ENCODE results near the gene WDR33.

DNA sequence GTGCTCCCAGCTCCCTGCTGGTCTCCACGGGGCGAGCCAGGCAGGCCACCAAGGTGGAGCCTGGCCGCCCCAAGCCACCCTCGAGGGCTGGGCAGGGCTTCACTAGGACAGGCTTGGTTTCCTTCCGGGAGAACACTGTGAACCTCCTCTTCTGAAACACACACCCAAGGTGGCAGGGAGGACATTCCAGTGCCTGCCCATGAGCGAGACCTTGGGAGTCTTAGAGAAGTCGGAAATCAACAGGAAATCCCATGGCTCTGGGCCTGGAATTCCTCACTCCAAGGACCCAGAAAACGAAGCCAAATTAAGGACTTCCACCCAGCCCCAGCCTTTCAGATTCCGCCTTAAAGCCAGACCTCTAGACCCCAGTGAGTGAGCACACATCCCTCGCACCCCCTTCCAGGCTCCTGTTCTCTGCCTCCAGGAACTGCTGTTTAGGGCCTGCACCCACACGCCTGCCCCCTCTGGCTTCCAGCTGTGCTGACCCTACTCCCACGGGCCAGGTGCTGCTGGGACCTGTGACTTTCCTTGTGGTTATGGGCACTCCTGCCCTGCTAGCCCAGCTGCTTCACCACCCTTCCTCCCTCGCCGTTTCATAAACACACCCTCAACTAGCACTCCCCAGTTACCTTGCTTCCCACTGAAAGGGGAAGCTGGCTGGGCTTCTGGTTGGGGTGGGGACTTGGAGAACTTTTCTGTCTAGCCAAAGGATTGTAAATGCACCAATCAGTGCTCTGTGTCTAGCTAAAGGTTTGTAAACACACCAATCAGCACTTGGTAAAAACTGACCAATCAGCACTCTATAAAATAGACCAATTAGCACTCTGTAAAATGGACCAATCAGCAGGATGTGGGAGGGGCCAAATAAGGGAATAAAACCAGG is 151.3 kb downstream of the WDR33 start:
- TF ChIP-seq RXRA (IDR thresholded peaks at IDR 0.05) (peak; percentile 27 to 47), REST (IDR thresholded peaks at IDR 0.05) (no peak), ATF3 (IDR thresholded peaks at IDR 0.05) (no peak), EGR1 (IDR thresholded peaks at IDR 0.05; ENCODE audit: low read depth in 2 of 2) (no peak), FOXA1 (IDR thresholded peaks at IDR 0.05) (no peak), YY1 (IDR thresholded peaks at IDR 0.05) (no peak), RAD21 (IDR thresholded peaks at IDR 0.05) (no peak), HNF4G (IDR thresholded peaks at IDR 0.05) (no peak), JUND (IDR thresholded peaks at IDR 0.05) (no peak)
- TF ChIP-seq, protein P1, sequence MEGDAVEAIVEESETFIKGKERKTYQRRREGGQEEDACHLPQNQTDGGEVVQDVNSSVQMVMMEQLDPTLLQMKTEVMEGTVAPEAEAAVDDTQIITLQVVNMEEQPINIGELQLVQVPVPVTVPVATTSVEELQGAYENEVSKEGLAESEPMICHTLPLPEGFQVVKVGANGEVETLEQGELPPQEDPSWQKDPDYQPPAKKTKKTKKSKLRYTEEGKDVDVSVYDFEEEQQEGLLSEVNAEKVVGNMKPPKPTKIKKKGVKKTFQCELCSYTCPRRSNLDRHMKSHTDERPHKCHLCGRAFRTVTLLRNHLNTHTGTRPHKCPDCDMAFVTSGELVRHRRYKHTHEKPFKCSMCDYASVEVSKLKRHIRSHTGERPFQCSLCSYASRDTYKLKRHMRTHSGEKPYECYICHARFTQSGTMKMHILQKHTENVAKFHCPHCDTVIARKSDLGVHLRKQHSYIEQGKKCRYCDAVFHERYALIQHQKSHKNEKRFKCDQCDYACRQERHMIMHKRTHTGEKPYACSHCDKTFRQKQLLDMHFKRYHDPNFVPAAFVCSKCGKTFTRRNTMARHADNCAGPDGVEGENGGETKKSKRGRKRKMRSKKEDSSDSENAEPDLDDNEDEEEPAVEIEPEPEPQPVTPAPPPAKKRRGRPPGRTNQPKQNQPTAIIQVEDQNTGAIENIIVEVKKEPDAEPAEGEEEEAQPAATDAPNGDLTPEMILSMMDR (IDR thresholded peaks at IDR 0.05; ENCODE audit: low read depth, low read length, missing input control) = no peak

All from liver (tissue), 3 donors.